Hair follicular keratinocyte (primary cell): ENCODE results near the gene PLEKHA3. TPM values are rescaled to one million over a fixed set of nuclear protein-coding genes. Genes with fewer than 3 reads are reported as not detected.

Source experiments
- total RNA-seq: library from RNA; depleted of rRNA; stranded (reverse); fragments of >200 nt; gene quantifications from 2 replicates; pipeline ENCODE4 v1.2.3, GENCODE V29; 2015

PLEKHA3 gene
- total RNA-seq: 2.0 and 2.1 TPM in 2 replicates

DNA sequence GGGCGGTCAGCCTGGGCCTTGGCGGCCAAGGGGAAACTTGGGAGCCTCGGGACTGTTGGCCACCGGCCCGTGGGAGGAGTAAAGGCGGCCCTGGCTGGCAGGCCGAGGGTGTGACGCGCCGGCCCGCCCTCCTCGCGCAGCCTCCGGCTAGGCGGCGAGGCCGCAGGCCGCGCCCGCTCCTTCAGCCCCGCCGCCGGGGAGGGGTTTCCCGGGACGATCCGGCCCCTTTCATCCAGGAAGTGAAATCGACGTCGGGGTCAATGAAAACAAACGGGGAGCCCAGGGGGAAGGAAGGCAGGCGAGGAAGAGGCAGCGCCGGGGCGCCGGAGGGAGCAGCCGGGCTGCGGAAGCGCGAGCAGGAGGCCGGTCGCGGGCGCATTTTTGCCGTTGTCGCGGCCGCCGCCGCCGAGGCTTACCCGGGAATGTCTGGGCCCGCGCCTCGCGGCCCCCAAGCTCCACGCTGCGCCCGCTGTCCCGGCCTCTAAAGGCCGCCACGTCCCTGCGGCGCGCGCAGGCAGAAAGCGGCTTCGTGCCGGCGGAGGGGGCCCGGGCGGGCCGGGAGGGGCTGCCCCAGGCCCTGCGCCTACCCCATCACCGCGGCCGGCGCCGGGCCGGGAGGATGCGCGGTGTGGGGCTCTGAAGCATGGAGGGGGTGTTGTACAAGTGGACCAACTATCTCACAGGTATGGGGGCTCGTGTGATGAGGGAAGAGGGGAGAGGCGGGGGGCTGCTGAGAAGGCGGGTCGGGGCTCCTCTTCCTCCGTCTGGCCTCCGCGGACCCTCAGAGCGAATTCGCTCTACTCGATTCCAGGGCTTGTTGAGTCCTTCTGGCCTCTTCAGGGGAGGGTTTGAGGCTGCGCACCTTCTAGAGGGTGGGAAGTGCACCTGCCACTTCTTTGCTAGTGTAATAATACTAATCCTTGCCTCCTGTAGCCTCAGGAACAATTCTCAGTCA, at the start of gene PLEKHA3:
TSS of gene PLEKHA3 (plus strand) at position 231 of the 955 bp plus-strand sequence. CDS start at position 644, 413 bp downstream.

DNA sequence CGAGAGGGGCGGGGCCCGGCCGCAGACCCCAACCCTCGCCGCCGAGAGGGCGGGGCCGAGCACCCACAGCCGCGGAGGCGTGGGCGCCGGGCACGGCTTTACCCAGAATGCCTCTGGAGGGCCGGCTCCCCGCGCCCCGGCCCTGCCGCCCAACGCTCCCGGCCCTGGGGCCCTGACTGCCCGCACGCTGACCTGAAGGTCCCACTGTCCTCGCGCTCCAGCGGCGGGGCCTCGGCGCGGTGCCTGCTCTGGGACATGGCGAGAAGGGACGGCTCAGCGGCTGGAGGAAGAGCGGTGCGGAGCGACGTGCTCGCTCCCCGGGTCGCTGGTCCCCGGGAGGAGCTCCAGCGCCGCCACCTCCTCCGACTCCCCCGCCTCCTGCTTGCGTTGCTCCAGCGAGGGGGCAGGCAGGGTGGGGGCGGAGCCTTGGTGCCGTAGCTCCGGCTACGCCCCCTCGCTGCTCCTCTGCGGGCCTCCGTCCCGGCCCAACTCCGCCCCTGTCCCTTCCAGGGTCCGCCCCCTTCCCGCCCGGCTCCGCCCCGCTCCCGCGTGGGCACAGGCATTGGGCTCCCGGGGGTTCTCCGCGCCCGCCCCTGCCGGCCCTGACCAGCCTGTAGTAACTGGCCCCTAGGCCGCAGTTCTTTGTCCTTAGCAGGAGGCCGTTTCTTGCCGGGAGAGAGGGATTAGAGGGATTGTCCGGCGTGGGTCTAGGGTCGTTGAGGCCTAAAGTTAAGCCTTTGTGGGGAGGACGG, 29.3 kb upstream of the PLEKHA3 start, which contains the start of the genes PJVK and PRKRA:
TSS of gene PJVK (plus strand) at position 605 of the 752 bp plus-strand sequence. CDS start 2,032 bp downstream, outside the sequence.
TSS of gene PRKRA (minus strand) at position 402 of the 752 bp plus-strand sequence. CDS start at position 257, 145 bp downstream.

GRCh38 chr2:178478439-178479274, 1.6 kb upstream of the PLEKHA3 start, which contains the start of gene FKBP7:
TSS of gene FKBP7 (minus strand) at chr2:178478600. CDS start at chr2:178478499, 101 bp downstream.

Other genes with a start within 250 kb of the PLEKHA3 start
- gene PRKRA, start 29.3 kb upstream of the PLEKHA3 start, total RNA-seq: 60.8 and 64.0 TPM in 2 replicates
- 0.53 and 0.62 TPM in 2 replicates for gene PJVK, start 29.1 kb upstream of the PLEKHA3 start, total RNA-seq
- gene FKBP7, start 1.9 kb upstream of the PLEKHA3 start, total RNA-seq: 1.1 and 2.0 TPM in 2 replicates